T-helper 9 cell (primary cell): Measurements from ENCODE around the gene PLCB1.
"Not testable (repeated sequence)": the region's sequence is repeated elsewhere in the genome, so short reads cannot be mapped to it uniquely, and the experiment has no call there.

Experiments used
- DNase-seq: peaks from one replicate; pipeline ENCODE4 v3.0.0-alpha.2; 2020

Gene PLCB1

GRCh38 chr20:8370774-8371173, 238.7 kb downstream of the PLCB1 start:
- no peak for DNase-seq

GRCh38 chr20:8372824-8373380, 240.8 kb downstream of the PLCB1 start:
- DNase-seq = no peak

GRCh38 chr20:8373579-8373978, 241.5 kb downstream of the PLCB1 start:
- no peak for DNase-seq

GRCh38 chr20:8375898-8376297, 243.8 kb downstream of the PLCB1 start:
- no peak for DNase-seq

GRCh38 chr20:8376940-8377339, 244.9 kb downstream of the PLCB1 start:
- DNase-seq = no peak

GRCh38 chr20:8379125-8379524, 247.1 kb downstream of the PLCB1 start:
- not testable (repeated sequence) for DNase-seq

GRCh38 chr20:8385247-8385646, 253.2 kb downstream of the PLCB1 start:
- no peak for DNase-seq

- no peak for DNase-seq
These were observed 254.9 kb downstream of the PLCB1 start for GRCh38 chr20:8386991-8387390.

- DNase-seq = no peak
These were observed 256.1 kb downstream of the PLCB1 start for GRCh38 chr20:8388141-8388540.

GRCh38 chr20:8388707-8389106, 256.6 kb downstream of the PLCB1 start:
- no peak for DNase-seq

- no peak for DNase-seq
These were observed 257.4 kb downstream of the PLCB1 start for GRCh38 chr20:8389381-8390036.

- DNase-seq = no peak
These were observed 258.0 kb downstream of the PLCB1 start for GRCh38 chr20:8390037-8390433.

- no peak for DNase-seq
These were observed 258.4 kb downstream of the PLCB1 start for GRCh38 chr20:8390500-8390899.

GRCh38 chr20:8393381-8393780, 261.3 kb downstream of the PLCB1 start:
- DNase-seq = no peak

- no peak for DNase-seq
These were observed 262.4 kb downstream of the PLCB1 start for GRCh38 chr20:8394308-8394945.

GRCh38 chr20:8395956-8396355, 263.9 kb downstream of the PLCB1 start:
- DNase-seq = no peak

GRCh38 chr20:8398263-8399051, 266.4 kb downstream of the PLCB1 start:
- DNase-seq = no peak

GRCh38 chr20:8399947-8400346, 267.9 kb downstream of the PLCB1 start:
- no peak for DNase-seq

- DNase-seq = no peak
These were observed 268.4 kb downstream of the PLCB1 start for GRCh38 chr20:8400486-8400885.

GRCh38 chr20:8401556-8401955, 269.5 kb downstream of the PLCB1 start:
- no peak for DNase-seq

GRCh38 chr20:8402798-8403197, 270.7 kb downstream of the PLCB1 start:
- no peak for DNase-seq

GRCh38 chr20:8404912-8405635, 273.0 kb downstream of the PLCB1 start:
- no peak for DNase-seq

GRCh38 chr20:8406391-8406790, 274.3 kb downstream of the PLCB1 start:
- no peak for DNase-seq
